ENCODE results near the gene GTF2A1.

The GTF2A1 gene

DNA sequence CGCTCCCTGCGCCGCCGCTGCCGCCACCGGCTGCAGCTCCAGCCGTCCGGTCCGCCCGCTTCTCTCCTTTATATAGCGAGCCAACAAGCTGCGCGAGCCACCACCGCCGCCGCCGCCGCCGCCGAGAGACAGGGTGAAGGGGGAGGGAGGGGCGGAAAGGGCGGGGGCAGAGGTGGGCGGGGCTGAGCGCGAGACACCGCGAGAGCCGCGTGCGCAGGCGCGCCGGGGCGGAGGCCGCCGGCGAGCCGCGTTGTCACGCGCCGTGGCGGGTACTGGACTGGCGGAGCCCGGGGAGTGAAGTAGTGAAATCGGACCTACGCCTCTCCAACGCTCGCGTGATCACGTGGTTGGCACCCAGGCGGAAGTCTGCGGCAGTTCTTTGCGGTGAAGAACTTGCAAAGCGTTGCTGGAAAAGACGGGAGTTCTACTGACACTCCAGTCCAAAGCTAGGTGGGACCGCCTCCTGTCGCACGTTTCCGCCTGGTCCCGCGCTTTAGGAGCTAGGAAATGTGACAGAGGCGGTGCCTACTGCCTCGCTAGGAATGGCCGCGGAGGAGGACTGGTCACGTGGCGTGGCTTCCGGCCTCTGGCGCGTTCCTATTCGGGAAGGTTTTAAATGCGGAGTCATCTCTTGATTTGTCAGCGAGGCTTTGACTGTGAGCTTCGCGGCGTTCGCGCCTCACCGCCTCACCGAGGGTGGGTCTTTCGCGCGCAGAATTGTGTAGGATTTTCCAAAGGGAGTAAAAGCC lies at the start of gene GTF2A1:
Gene GTF2A1 (minus strand): TSS at position 130 of the 749 bp plus-strand sequence. CDS start 441 bp downstream, outside the sequence.
- Histone ChIP-seq H3K9ac (ENCODE audit: low read depth, low read length) (peak within 1 kb of the TSS; percentile 98), H3K27me3 (ENCODE audit: control insufficient read depth, insufficient read depth, low read length) (no peaks in the 10 kb centered on the region), H3K4me3 (ENCODE audit: low read depth, low read length) (peak within 1 kb of the TSS; percentile 95), H3K36me3 (ENCODE audit: control insufficient read depth, insufficient read depth, low read length) (no peaks in the 10 kb centered on the region), H3K9me3 (ENCODE audit: control insufficient read depth, insufficient read depth, low read length) (no peaks in the 10 kb centered on the region), H3K4me1 (ENCODE audit: control insufficient read depth, insufficient read depth, low read length) (peaks cover 18% of the 10 kb centered on the region)

DNA sequence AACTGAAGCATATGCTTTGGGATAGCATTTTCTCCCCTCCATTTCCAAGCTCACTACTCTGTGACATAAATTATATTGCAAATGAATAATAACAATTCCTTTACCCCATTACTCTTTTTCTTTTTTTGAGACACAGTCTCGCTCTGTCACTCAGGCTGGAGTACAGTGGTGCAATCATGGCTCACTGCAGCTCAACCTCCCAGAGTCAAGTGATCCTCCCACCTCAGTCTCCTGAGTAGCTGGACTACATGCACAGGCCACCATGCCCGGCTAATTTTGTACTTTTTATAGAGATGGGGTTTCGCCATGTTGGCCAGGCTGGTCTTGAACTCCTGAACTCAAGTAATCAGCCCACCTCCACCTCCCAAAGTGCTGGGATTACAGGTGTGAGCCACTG lies 49.2 kb upstream of the GTF2A1 start:
- H3K4me3 ChIP-seq (ENCODE audit: low read depth, low read length), result no peak overlapping the region
- H3K36me3 ChIP-seq (ENCODE audit: control insufficient read depth, insufficient read depth, low read length), result no peaks in the 10 kb centered on the region
- no peaks in the 10 kb centered on the region for H3K27me3 ChIP-seq (ENCODE audit: control insufficient read depth, insufficient read depth, low read length)
- H3K4me1 ChIP-seq (ENCODE audit: control insufficient read depth, insufficient read depth, low read length), result no peaks in the 10 kb centered on the region
- no peak overlapping the region for H3K9ac ChIP-seq (ENCODE audit: low read depth, low read length)
- no peaks in the 10 kb centered on the region for H3K9me3 ChIP-seq (ENCODE audit: control insufficient read depth, insufficient read depth, low read length)

DNA sequence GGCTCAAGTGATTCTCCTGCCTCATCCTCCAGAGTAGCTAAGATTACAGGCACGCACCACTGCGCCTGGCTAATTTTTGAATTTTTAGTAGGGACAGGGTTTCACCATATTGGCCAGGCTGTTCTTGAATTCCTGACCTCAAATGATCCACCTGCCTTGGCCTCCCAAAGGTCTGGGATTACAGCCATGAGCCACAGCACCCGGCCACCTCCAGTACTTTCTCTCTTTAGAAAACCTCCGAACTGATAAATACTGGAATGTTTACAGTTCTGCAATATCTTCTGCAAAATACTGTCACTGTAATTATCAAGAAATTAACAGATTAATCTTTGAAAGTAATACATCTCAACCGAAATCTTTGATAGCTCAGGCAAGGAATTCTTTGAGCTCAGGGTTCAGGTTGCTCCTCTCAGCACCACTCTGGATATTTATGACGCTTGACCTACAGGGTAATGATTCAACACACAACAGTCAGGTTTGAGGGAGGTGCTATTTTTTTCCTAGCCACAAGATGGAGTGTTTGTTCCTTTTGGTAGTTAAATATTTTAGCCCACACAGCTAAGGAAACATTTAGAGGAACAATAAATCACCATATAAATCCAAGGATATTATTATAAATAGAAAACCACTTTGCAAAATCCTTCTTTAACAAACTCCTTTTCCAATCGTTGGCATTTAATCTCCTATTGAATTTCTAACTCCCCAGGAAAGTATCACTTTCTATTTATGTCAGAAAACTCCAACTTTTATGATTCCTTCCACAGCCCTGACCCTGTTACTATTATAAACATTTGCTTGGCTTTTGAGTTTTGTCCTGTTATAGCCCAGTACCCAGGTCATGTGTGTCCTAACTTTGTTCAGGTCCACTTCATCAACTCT lies 48.6 kb upstream of the GTF2A1 start:
- no peaks in the 10 kb centered on the region for H3K4me1 ChIP-seq (ENCODE audit: control insufficient read depth, insufficient read depth, low read length)
- H3K4me3 ChIP-seq (ENCODE audit: low read depth, low read length), result no peak overlapping the region
- H3K36me3 ChIP-seq (ENCODE audit: control insufficient read depth, insufficient read depth, low read length), result no peaks in the 10 kb centered on the region
- H3K9me3 ChIP-seq (ENCODE audit: control insufficient read depth, insufficient read depth, low read length), result no peaks in the 10 kb centered on the region
- no peaks in the 10 kb centered on the region for H3K27me3 ChIP-seq (ENCODE audit: control insufficient read depth, insufficient read depth, low read length)
- H3K9ac ChIP-seq (ENCODE audit: low read depth, low read length), result no peak overlapping the region

DNA sequence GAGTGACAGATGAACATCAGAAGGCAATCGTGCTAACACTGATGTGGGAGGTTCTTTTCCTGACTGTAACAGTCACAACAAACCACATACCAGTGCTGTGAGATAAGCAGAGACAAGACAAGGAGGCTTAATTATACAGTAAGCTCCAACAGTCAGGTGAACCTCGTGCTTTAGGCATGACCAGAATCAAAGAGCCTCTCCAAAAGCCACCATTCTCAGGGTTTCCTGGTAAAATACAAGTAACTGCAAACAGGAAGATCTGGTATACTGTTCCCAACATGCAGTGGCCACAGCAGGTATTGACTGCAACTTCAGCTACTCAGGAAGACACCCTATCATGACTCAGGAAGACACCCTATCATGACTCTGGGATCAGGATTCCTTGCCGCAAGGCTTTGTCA lies 47.3 kb upstream of the GTF2A1 start:
- no peaks in the 10 kb centered on the region for H3K9me3 ChIP-seq (ENCODE audit: control insufficient read depth, insufficient read depth, low read length)
- H3K4me3 ChIP-seq (ENCODE audit: low read depth, low read length), result no peak overlapping the region
- H3K36me3 ChIP-seq (ENCODE audit: control insufficient read depth, insufficient read depth, low read length), result no peaks in the 10 kb centered on the region
- no peak overlapping the region for H3K9ac ChIP-seq (ENCODE audit: low read depth, low read length)
- peaks cover 3% of the 10 kb centered on the region for H3K4me1 ChIP-seq (ENCODE audit: control insufficient read depth, insufficient read depth, low read length)
- no peaks in the 10 kb centered on the region for H3K27me3 ChIP-seq (ENCODE audit: control insufficient read depth, insufficient read depth, low read length)

DNA sequence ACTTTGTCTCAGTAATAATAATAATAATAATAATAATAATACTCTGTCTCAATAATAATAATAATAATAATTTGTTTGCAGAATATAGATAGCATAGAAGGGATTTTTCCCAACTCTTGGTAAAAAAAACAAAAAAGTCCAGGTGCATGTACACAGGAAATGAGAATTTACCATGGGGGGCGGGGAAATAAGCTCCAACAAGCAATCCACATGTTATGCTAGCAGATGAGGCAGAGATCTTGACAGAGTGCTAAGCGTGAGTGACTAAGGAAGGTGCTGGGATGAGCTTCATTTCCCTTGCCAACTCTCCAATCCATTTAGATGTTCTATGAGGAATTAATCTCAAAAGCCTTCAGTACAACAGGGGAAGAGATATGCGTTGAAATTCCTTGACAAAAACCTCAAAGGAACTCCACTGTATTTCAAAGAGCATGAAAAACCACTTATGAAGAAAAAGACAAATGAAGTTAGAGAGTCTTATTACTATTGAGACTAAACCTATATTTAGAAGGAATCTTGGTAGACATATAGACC lies 44.9 kb upstream of the GTF2A1 start:
- Histone ChIP-seq H3K4me3 (ENCODE audit: low read depth, low read length) (no peak overlapping the region), H3K36me3 (ENCODE audit: control insufficient read depth, insufficient read depth, low read length) (no peaks in the 10 kb centered on the region), H3K27me3 (ENCODE audit: control insufficient read depth, insufficient read depth, low read length) (no peaks in the 10 kb centered on the region), H3K9ac (ENCODE audit: low read depth, low read length) (no peak overlapping the region), H3K9me3 (ENCODE audit: control insufficient read depth, insufficient read depth, low read length) (no peaks in the 10 kb centered on the region), H3K4me1 (ENCODE audit: control insufficient read depth, insufficient read depth, low read length) (peaks cover 3% of the 10 kb centered on the region)

DNA sequence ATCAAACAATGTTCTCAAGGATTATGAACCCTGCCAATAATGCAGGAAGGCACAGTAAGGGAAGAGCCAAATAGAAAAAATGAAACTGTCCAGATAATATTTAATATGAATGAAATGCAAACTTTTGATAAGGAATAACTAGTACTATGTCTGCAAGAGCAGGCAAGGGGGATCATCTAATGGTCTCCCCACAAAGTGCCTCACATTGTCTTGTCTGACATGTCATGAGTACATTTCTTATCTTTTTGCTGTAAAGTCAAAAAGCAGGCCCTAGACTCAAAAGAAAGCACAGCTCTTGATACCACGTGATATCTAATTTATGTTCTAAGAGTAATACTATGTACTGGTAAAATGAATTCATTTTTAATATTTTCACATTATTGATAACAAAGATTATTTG lies 43.9 kb upstream of the GTF2A1 start:
- H3K9ac ChIP-seq (ENCODE audit: low read depth, low read length), result no peak overlapping the region
- H3K36me3 ChIP-seq (ENCODE audit: control insufficient read depth, insufficient read depth, low read length), result no peaks in the 10 kb centered on the region
- H3K4me3 ChIP-seq (ENCODE audit: low read depth, low read length), result no peak overlapping the region
- no peaks in the 10 kb centered on the region for H3K9me3 ChIP-seq (ENCODE audit: control insufficient read depth, insufficient read depth, low read length)
- H3K4me1 ChIP-seq (ENCODE audit: control insufficient read depth, insufficient read depth, low read length), result peaks cover 3% of the 10 kb centered on the region
- H3K27me3 ChIP-seq (ENCODE audit: control insufficient read depth, insufficient read depth, low read length), result no peaks in the 10 kb centered on the region

DNA sequence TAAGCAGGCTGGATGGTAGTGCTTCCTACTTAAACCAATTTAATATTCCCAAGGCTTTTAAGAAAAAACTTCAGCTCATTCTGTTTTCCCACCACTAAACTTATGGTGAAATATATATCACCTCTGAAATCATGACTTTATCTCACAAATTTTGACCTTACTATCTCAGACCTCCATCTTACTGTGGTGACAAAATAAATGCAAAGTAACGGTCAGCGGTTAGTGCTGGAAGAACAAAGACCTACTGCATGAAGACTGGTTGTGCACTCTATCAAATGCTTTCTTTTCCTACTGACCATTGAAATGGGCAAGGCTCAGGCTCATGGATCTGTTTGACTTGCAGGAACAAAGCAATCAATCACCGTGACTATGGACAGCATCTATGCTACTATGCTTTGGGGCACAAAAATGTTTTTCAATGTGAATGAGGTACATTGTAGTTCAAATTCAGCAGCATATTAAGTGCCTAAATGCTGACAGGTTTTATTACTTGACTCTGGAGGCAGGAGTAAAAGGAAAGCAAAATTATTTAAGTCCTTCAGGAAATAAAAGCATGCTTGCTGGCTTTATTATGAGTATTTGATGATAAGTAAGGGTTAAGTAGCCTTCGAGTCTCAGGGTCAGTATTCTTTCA lies 43.1 kb upstream of the GTF2A1 start:
- Histone ChIP-seq H3K4me3 (ENCODE audit: low read depth, low read length) (no peak overlapping the region), H3K9ac (ENCODE audit: low read depth, low read length) (no peak overlapping the region), H3K36me3 (ENCODE audit: control insufficient read depth, insufficient read depth, low read length) (no peaks in the 10 kb centered on the region), H3K4me1 (ENCODE audit: control insufficient read depth, insufficient read depth, low read length) (peaks cover 3% of the 10 kb centered on the region), H3K9me3 (ENCODE audit: control insufficient read depth, insufficient read depth, low read length) (no peaks in the 10 kb centered on the region), H3K27me3 (ENCODE audit: control insufficient read depth, insufficient read depth, low read length) (no peaks in the 10 kb centered on the region)

DNA sequence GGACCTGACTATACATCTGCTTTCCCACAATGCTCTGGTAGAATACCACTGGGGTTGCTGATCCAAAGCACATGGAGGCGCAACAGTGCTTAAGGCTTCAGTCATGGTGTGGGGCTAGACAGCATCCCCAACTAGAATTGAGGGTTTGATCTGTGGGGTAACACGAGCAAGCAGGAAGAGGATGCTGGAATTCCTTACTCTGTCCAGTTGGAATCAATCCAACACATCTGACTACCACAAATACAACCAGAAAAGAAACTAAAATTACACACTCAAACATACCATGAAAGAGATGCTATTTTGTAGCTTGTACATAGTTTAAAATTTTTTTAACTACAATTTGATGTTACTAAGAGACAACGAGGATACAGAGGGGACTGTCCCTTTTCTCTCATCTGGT lies 40.4 kb upstream of the GTF2A1 start:
- Histone ChIP-seq H3K27me3 (ENCODE audit: control insufficient read depth, insufficient read depth, low read length) (no peaks in the 10 kb centered on the region), H3K36me3 (ENCODE audit: control insufficient read depth, insufficient read depth, low read length) (no peaks in the 10 kb centered on the region), H3K9ac (ENCODE audit: low read depth, low read length) (no peak overlapping the region), H3K9me3 (ENCODE audit: control insufficient read depth, insufficient read depth, low read length) (no peaks in the 10 kb centered on the region), H3K4me3 (ENCODE audit: low read depth, low read length) (no peak overlapping the region), H3K4me1 (ENCODE audit: control insufficient read depth, insufficient read depth, low read length) (peaks cover 3% of the 10 kb centered on the region)

DNA sequence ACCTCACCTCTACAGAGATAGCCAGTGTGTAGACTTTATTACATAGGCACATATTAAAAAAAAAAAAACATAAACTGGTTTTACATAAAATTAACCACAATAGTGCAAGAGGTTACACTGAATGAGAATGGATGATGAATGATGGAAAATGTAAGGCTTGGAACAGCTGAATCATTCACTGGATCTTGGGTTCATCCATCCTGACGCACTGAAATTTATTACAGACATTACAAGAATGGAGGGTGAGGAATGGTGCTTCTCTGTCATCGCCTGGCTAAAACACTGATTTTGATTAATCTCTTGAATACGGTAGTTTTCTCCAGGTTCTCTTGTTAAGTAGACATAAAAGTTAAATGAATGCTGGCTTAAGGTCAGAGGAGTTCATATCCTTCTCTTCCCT lies 40.0 kb upstream of the GTF2A1 start:
- Histone ChIP-seq H3K36me3 (ENCODE audit: control insufficient read depth, insufficient read depth, low read length) (no peaks in the 10 kb centered on the region), H3K27me3 (ENCODE audit: control insufficient read depth, insufficient read depth, low read length) (no peaks in the 10 kb centered on the region), H3K9me3 (ENCODE audit: control insufficient read depth, insufficient read depth, low read length) (no peaks in the 10 kb centered on the region), H3K4me3 (ENCODE audit: low read depth, low read length) (no peak overlapping the region), H3K4me1 (ENCODE audit: control insufficient read depth, insufficient read depth, low read length) (peaks cover 3% of the 10 kb centered on the region), H3K9ac (ENCODE audit: low read depth, low read length) (no peak overlapping the region)

DNA sequence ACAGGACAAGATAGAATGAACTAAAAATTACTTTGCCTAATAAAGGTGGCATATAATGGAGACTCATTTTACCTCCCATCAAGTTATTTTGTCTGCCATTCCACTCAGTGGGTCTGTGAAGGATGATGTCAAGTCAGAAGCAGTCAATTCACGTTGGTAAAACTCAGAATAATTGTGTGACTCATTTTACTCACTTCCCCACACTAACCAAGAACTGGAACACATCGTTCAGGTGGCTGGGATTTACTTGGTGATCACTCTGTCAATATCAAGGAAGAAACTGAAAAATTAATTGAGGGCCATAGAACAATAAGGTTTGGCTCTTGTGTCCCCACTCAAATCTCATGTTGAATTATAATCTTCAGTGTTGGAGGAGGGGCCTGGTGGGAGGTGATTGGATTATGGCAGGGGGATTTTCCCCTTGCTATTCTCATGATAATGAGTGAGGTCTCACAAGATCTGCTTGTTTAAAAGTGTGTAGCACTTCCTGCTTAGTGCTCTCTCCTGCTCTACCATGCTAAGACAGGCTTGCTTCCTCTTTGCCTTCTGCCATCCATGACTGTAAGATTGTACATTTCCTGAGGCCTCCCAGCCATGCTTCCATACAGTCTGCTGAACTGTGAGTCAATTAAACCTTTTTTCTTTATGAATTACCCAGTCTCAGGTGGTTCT lies 35.7 kb upstream of the GTF2A1 start:
- no peaks in the 10 kb centered on the region for H3K9me3 ChIP-seq (ENCODE audit: control insufficient read depth, insufficient read depth, low read length)
- no peaks in the 10 kb centered on the region for H3K27me3 ChIP-seq (ENCODE audit: control insufficient read depth, insufficient read depth, low read length)
- no peaks in the 10 kb centered on the region for H3K4me1 ChIP-seq (ENCODE audit: control insufficient read depth, insufficient read depth, low read length)
- no peak overlapping the region for H3K9ac ChIP-seq (ENCODE audit: low read depth, low read length)
- no peaks in the 10 kb centered on the region for H3K36me3 ChIP-seq (ENCODE audit: control insufficient read depth, insufficient read depth, low read length)
- no peak overlapping the region for H3K4me3 ChIP-seq (ENCODE audit: low read depth, low read length)

DNA sequence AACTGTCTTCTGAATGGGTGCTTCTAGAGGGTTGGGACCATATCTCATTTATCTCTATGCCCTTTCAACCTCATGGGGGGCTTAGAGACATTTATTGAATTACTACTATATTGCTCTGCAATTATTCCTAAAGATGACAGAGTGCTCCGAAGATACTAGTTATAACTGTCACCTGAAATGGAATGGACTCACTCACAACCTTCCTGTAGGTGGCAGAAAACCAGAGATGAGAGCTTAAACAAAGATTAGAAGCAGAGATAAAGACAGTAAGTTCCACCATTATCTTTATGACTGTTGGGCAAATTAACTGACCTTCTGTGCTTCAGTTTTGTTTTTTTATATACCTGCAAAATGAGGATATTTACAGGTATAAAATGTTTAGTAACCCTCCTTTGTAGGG lies 31.5 kb upstream of the GTF2A1 start:
- Histone ChIP-seq H3K4me1 (ENCODE audit: control insufficient read depth, insufficient read depth, low read length) (no peaks in the 10 kb centered on the region), H3K27me3 (ENCODE audit: control insufficient read depth, insufficient read depth, low read length) (no peaks in the 10 kb centered on the region), H3K9ac (ENCODE audit: low read depth, low read length) (no peak overlapping the region), H3K9me3 (ENCODE audit: control insufficient read depth, insufficient read depth, low read length) (no peaks in the 10 kb centered on the region), H3K36me3 (ENCODE audit: control insufficient read depth, insufficient read depth, low read length) (no peaks in the 10 kb centered on the region), H3K4me3 (ENCODE audit: low read depth, low read length) (no peak overlapping the region)

Data from iPS-15b (cell line).